Measurements from ENCODE around the gene NF1. TPM values are rescaled to one million over a fixed set of nuclear protein-coding genes. Genes with fewer than 3 reads are reported as not detected.

NF1 gene
- total RNA-seq, 4 donors from 2014 or later: 41.7 to 69.9 (median 54.4) TPM

- TF ChIP-seq POLR2AphosphoS5 (IDR thresholded peaks at IDR 0.05) (no peak), EP300 (IDR thresholded peaks at IDR 0.05) (no peak), POLR2A (IDR thresholded peaks at IDR 0.05) (no peak), CTCF (IDR thresholded peaks at IDR 0.05) (no peak)
- Histone ChIP-seq H3K9me3 (no peaks in the 10 kb centered on the region), H3K36me3 (no peaks in the 10 kb centered on the region), H3K4me3 (no peak overlapping the region), H3K27me3 (peaks cover 60% of the 10 kb centered on the region), H3K27ac (no peak overlapping the region), H3K4me1 (peaks cover 0 to 6% (median 0%) of the 10 kb centered on the region in 3 donors)
- 70 to 74% methylated on average over 2 to 7 of the region's 8 CpGs for WGBS, 2 donors (ENCODE audit: low coverage in 1 of 2)
- no peak for ATAC-seq
These were observed 302.6 kb downstream of the NF1 start for GRCh38 chr17:31397256-31397939.

GRCh38 chr17:31398381-31399311 lies 303.9 kb downstream of the NF1 start:
- ATAC-seq: no peak
- 72 to 79% methylated on average over 2 to 5 of the region's 21 CpGs for WGBS, 2 donors (ENCODE audit: low coverage in 1 of 2)
- no peak for TF ChIP-seq POLR2AphosphoS5 (IDR thresholded peaks at IDR 0.05)
- no peak for TF ChIP-seq EP300 (IDR thresholded peaks at IDR 0.05)
- no peak for TF ChIP-seq CTCF (IDR thresholded peaks at IDR 0.05)
- TF ChIP-seq POLR2A (IDR thresholded peaks at IDR 0.05): no peak
- Histone ChIP-seq H3K27ac (no peak overlapping the region), H3K27me3 (peaks cover 47% of the 10 kb centered on the region), H3K4me1 (no peaks in the 10 kb centered on the region), H3K36me3 (no peaks in the 10 kb centered on the region), H3K4me3 (no peak overlapping the region), H3K9me3 (no peaks in the 10 kb centered on the region)

DNA sequence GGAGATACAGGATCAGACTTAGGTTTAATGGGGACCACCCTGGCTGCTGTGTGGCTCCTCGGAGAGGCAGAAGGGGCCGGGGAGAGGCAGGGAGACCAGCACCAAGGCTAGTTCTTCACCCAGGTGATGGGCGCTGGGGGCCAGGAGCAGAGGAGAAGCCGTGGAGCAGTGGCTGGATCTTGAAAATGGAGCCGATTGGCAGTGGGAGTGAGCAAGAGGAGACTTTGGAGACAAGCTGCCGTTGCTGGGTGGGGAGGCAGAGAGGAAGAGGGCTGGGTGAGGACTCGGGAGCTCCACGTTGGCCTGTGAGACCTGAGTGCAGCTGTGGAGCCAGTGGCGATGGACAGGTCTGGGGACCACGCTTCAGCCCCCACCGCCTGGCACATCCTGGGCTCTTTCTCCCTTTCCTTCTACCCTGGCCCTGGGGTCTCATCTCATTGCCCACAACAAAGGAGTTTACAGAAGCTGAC lies 305.7 kb downstream of the NF1 start:
- no peak for TF ChIP-seq POLR2AphosphoS5 (IDR thresholded peaks at IDR 0.05)
- no peak for TF ChIP-seq POLR2A (IDR thresholded peaks at IDR 0.05)
- TF ChIP-seq CTCF (IDR thresholded peaks at IDR 0.05): no peak
- TF ChIP-seq EP300 (IDR thresholded peaks at IDR 0.05): no peak
- H3K4me3 ChIP-seq: no peak overlapping the region
- no peak for ATAC-seq
- H3K27me3 ChIP-seq: peaks cover 28% of the 10 kb centered on the region
- H3K27ac ChIP-seq: no peak overlapping the region
- no peaks in the 10 kb centered on the region for H3K9me3 ChIP-seq
- no peaks in the 10 kb centered on the region for H3K4me1 ChIP-seq
- no peaks in the 10 kb centered on the region for H3K36me3 ChIP-seq
- WGBS, 2 donors (ENCODE audit: low coverage in 1 of 2): 37% methylated on average over 4 of the region's 11 CpGs; no CpG with 5 or more reads in 1 of the 2 donors

DNA sequence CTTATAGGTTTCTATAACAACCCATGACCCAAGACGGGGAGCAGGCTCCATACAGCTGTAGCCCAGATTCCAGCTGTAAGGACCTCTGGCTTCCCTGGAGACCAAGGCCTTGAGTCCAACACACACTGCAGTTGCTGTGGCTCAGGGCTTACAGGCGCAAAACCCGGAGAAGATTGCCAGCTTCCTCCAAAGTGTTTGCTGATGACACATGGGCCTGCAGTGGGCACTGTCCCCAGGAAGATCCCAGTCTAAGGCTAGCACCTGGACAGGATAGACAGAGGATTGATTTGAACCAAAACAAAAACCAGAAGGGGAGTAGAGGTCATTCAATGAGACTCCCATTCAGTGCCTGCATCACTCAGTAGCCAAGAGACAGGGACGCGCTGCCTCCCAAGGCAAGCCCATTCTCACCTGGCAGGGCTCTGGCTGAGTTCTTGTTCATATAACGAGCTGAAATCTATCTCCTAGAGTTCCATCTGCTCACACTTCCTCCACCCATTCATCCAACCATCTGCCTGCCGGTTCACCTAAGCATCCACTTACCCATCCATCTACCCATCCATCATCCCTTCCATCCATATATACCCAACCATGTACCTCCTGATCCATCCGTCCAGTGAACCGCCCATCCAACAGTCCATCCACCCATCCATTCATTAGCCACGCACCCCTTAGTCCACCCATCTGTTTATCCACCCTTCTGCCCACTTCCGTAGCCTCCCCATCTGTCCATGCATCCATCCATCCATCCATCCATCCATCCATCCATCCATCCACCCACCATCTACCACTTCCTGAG lies 306.9 kb downstream of the NF1 start:
- Histone ChIP-seq H3K27ac (no peak overlapping the region), H3K9me3 (no peaks in the 10 kb centered on the region), H3K36me3 (no peaks in the 10 kb centered on the region), H3K4me1 (no peaks in the 10 kb centered on the region), H3K27me3 (peaks cover 18% of the 10 kb centered on the region), H3K4me3 (no peak overlapping the region)
- no peak for TF ChIP-seq EP300 (IDR thresholded peaks at IDR 0.05)
- 89 to 90% methylated on average over 8 to 9 of the region's 11 CpGs for WGBS, 2 donors (ENCODE audit: low coverage in 1 of 2)
- no peak for ATAC-seq

All from gastroesophageal sphincter (tissue), 4 donors.